Right kidney (tissue), 1 donor: ENCODE measurements around the gene SLC16A5.
A peak's percentile ranks its signal among the peaks of the same experiment; 100 is the strongest.
"Not testable (repeated sequence)": the region's sequence is repeated elsewhere in the genome, so short reads cannot be mapped to it uniquely, and the experiment has no call there.

Experiments
- DNase-seq: peaks from one replicate; pipeline ENCODE4 v3.0.0-alpha.2; 2016

SLC16A5 gene

GRCh38 chr17:75133001-75133400, 45.2 kb downstream of the SLC16A5 start:
- no peak for DNase-seq

- DNase-seq, result not testable (repeated sequence)
Measured at GRCh38 chr17:75133607-75134347, 46.0 kb downstream of the SLC16A5 start.

- no peak for DNase-seq
Measured at GRCh38 chr17:75135452-75135851, 47.7 kb downstream of the SLC16A5 start.

GRCh38 chr17:75135946-75136345, 48.2 kb downstream of the SLC16A5 start:
- DNase-seq, result no peak

GRCh38 chr17:75137762-75138161, 50.0 kb downstream of the SLC16A5 start:
- DNase-seq, result not testable (repeated sequence)

GRCh38 chr17:75138519-75138918, 50.8 kb downstream of the SLC16A5 start:
- no peak for DNase-seq

- no peak for DNase-seq
Measured at GRCh38 chr17:75142236-75142971, 54.6 kb downstream of the SLC16A5 start.

GRCh38 chr17:75144816-75145512, 57.2 kb downstream of the SLC16A5 start:
- DNase-seq, result no peak

- DNase-seq, result no peak
Measured at GRCh38 chr17:75146592-75146991, 58.8 kb downstream of the SLC16A5 start.

- no peak for DNase-seq
Measured at GRCh38 chr17:75147878-75148546, 60.3 kb downstream of the SLC16A5 start.

- DNase-seq, result no peak
Measured at GRCh38 chr17:75151930-75152329, 64.2 kb downstream of the SLC16A5 start.

- no peak for DNase-seq
Measured at GRCh38 chr17:75152523-75152921, 64.8 kb downstream of the SLC16A5 start.

GRCh38 chr17:75152922-75153779, 65.4 kb downstream of the SLC16A5 start:
- peak; percentile 55 for DNase-seq

GRCh38 chr17:75153780-75154194, 66.0 kb downstream of the SLC16A5 start:
- peak; percentile 81 for DNase-seq

GRCh38 chr17:75154195-75155106, 66.7 kb downstream of the SLC16A5 start, which contains the start of gene JPT1:
Gene JPT1, minus strand, starts transcription at chr17:75154512. Its CDS starts 115 bp downstream, at chr17:75154397.
- peak; percentile 94 for DNase-seq

- DNase-seq, result no peak
Measured at GRCh38 chr17:75155191-75155601, 67.4 kb downstream of the SLC16A5 start.
